Activated T-cell treated with anti-CD3 and anti-CD28 coated beads, Interleukin-2, amount 50 U/mL, for 24 hours (primary cell): Measurements from ENCODE around the gene PLA2G12B.

Experiments used
- DNase-seq: peaks from one replicate; pipeline ENCODE4 v3.0.0-alpha.2; 2020
- H3K27ac Mint-ChIP-seq: 2 replicates; pipeline ENCODE4 v1.8.0; 2020; ENCODE audit warnings: mild to moderate bottlenecking, mixed read lengths
- H3K27me3 Mint-ChIP-seq: 2 replicates; pipeline ENCODE4 v1.8.0; 2020; ENCODE audit warnings: mixed read lengths
- H3K36me3 Mint-ChIP-seq: 2 replicates; pipeline ENCODE4 v1.8.0; 2020; ENCODE audit warnings: low read depth, mixed read lengths
- H3K4me1 Mint-ChIP-seq: 2 replicates; pipeline ENCODE4 v1.8.0; 2020; ENCODE audit warnings: low read depth, mixed read lengths
- H3K4me3 Mint-ChIP-seq: 2 replicates; pipeline ENCODE4 v1.8.0; 2020; ENCODE audit warnings: mild to moderate bottlenecking, moderate library complexity, mixed read lengths
- H3K9me3 Mint-ChIP-seq: 2 replicates; pipeline ENCODE4 v1.8.0; 2020; ENCODE audit warnings: mixed read lengths

Gene PLA2G12B

DNA sequence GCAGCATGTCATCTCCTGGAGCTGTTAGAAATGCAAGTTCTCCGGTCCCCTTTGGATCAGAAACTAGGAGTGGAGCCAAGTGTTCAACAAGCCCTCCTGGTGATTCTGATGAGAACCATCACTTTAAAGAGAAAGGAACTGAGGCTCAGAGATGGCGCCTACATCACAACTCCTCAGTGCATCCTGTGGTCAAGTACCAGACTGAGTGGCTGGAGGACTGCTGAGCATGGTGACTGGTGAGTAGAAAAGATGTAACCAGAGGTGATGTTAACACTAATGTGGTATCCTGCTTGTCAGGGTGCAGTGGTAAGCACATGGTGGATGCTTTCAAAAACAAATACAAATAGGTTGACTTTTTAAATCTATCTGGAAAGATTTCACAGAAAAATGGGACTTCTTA is 64.5 kb downstream of the PLA2G12B start:
- H3K27me3 Mint-ChIP-seq: peaks cover 4% of the 10 kb centered on the region
- no peak overlapping the region for H3K27ac Mint-ChIP-seq
- no peak overlapping the region for H3K4me3 Mint-ChIP-seq
- no peak for DNase-seq
- H3K9me3 Mint-ChIP-seq: no peaks in the 10 kb centered on the region
- peaks cover 17% of the 10 kb centered on the region for H3K4me1 Mint-ChIP-seq
- peaks cover 27% of the 10 kb centered on the region for H3K36me3 Mint-ChIP-seq

DNA sequence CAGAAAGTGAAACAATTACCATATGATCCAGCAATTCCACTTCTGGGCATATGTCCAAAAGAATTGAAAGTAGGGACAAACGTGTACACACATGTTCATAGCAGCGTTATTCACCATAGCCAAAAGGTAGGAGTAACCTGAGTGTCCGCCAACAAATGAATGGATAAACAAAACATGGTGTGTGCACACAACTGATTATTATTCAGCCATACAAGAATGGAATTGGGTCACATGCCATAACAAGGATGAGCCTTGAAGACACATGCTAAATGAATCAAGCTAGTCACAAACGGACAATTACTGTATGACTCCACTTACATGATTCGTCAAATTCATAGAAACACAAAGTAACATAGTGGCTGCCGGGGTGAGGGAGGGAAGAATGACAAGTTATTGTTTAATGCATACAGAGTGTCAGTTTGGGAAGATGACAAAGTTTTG is 65.2 kb downstream of the PLA2G12B start:
- peaks cover 17% of the 10 kb centered on the region for H3K4me1 Mint-ChIP-seq
- no peak overlapping the region for H3K4me3 Mint-ChIP-seq
- H3K36me3 Mint-ChIP-seq: peaks cover 27% of the 10 kb centered on the region
- no peaks in the 10 kb centered on the region for H3K27me3 Mint-ChIP-seq
- H3K27ac Mint-ChIP-seq: no peak overlapping the region
- H3K9me3 Mint-ChIP-seq: no peaks in the 10 kb centered on the region
- DNase-seq: no peak

DNA sequence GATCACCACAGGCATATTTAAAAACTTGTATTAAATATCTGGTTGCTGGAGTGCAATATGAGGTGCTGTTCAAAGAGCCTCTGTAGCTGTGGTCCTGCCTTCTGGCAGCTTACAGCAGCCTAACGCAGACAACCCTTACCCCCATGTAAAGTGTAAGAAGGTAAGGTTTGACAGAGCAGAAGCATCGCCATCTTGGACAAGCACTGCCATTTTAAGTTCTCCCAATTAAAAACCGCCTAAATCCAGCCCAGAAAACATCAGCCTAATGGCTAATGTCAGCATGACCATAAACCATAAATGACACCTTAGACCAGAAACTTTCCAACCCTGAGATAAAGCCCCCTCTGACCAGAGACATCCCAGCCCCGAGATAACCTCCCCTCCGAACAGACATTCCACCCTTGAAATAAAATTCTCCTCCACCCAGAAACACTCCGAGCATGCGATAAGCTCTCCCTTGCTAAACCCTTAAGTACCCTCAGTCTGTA is 66.4 kb downstream of the PLA2G12B start:
- Mint-ChIP-seq H3K9me3 (no peaks in the 10 kb centered on the region), H3K4me3 (no peak overlapping the region), H3K36me3 (peaks cover 32% of the 10 kb centered on the region), H3K27me3 (no peaks in the 10 kb centered on the region), H3K4me1 (peaks cover 22% of the 10 kb centered on the region), H3K27ac (no peak overlapping the region)
- DNase-seq: no peak

DNA sequence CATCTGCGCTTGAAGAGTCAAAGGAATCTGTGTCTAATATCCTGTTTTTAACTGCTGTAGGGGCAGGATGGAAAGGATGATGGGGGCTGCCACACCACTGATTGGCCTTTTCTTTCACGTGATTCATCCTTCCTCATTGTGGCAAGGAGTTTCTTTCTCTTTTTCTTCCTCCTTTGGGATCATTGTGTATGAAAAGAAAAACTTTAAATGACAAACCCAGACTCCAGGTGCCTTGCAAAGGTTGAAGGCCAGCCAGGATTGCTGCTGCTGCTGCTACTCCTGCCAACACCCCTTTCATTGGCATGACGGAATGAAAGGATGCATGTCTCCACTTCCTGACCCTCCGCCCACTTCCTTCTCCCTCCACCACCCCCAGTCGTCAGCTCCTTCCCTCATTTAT is 67.6 kb downstream of the PLA2G12B start:
- DNase-seq: no peak
- Mint-ChIP-seq H3K4me3 (peak overlapping the region; percentile 41), H3K27me3 (no peaks in the 10 kb centered on the region), H3K36me3 (peaks cover 42% of the 10 kb centered on the region), H3K4me1 (peaks cover 22% of the 10 kb centered on the region), H3K27ac (peak overlapping the region; percentile 87), H3K9me3 (peaks cover 6% of the 10 kb centered on the region)

DNA sequence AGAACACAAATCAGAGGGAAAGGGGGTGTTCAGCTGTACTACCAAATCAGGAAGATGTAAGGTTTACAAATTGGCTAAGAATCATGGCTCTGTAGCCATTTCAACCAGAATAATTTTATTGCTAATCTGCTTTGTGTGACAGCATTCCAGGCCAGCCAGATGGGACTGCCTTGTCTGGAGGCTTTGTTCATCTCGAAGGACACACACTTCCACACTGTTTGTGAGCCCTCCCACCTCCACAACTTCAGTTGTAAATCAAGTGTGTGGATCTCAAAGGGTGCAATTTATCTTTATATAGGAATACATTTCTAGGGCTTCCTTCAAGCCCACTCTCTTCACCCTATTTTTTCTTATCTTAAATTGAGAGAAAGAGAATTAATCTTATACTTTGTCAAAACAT is 68.0 kb downstream of the PLA2G12B start:
- Mint-ChIP-seq H3K4me3 (no peak overlapping the region), H3K27ac (peak overlapping the region; percentile 87), H3K36me3 (peaks cover 46% of the 10 kb centered on the region), H3K27me3 (no peaks in the 10 kb centered on the region), H3K9me3 (peaks cover 8% of the 10 kb centered on the region), H3K4me1 (peaks cover 22% of the 10 kb centered on the region)
- DNase-seq: no peak

DNA sequence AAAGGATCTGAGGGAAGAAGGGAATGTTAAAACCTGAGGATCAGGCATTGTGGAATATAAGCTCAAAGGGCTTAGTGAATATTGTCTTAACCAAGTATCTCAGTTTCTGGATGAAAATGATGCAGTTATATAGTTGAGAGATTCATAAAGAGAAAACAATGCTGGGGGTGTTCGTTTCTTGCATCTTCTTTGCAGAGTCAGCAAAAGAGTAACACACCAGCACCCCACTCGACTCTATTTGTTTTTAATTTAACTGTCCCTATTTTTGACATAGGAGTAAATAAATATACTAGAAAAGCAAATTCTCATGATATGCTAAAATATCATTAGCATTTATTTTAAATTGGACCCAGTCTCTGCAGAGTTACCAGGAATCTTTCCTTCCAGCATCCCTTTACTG is 68.7 kb downstream of the PLA2G12B start:
- peaks cover 10% of the 10 kb centered on the region for H3K9me3 Mint-ChIP-seq
- DNase-seq: no peak
- H3K4me1 Mint-ChIP-seq: peaks cover 22% of the 10 kb centered on the region
- no peak overlapping the region for H3K4me3 Mint-ChIP-seq
- peaks cover 47% of the 10 kb centered on the region for H3K36me3 Mint-ChIP-seq
- H3K27me3 Mint-ChIP-seq: no peaks in the 10 kb centered on the region
- H3K27ac Mint-ChIP-seq: no peak overlapping the region
